ENCODE results near the gene MT2A.

DNA sequence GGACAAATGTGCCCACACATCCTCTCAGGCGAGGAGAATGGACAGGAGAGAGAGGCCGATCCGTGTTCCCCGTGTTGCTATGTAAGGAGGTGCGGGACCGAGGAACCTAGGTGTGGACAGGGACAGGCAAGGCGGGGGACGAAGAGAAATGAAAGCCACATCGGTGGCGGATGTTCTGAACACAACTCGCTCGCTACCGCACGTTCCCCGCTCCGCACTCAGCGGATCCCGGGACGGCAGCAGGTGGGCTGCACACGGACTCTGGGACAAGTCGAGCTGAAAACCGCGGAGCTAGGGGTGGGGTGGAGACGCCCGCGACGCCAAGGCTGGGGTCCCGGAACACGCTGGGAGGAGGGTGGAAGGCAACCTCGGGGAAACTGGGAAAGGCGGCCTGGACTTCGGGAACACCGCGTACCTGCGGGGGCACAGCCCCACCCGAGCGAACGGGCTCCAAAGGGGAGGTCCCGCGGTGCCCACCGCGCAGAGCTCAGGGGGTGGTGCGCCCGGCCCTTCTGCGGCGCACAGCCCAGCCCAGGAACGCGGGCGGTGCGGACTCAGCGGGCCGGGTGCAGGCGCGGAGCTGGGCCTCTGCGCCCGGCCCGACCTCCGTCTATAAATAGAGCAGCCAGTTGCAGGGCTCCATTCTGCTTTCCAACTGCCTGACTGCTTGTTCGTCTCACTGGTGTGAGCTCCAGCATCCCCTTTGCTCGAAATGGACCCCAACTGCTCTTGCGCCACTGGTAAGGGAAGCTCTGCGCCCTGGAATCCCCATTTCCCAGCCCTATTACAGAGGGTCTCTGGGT is 17.0 kb downstream of the MT2A start, which contains the start of gene MT1E:
- TF ChIP-seq POLR2AphosphoS5 (IDR thresholded peaks at IDR 0.05) = peak; percentile 77 to 84 (median 84)
- TF ChIP-seq, protein P1, sequence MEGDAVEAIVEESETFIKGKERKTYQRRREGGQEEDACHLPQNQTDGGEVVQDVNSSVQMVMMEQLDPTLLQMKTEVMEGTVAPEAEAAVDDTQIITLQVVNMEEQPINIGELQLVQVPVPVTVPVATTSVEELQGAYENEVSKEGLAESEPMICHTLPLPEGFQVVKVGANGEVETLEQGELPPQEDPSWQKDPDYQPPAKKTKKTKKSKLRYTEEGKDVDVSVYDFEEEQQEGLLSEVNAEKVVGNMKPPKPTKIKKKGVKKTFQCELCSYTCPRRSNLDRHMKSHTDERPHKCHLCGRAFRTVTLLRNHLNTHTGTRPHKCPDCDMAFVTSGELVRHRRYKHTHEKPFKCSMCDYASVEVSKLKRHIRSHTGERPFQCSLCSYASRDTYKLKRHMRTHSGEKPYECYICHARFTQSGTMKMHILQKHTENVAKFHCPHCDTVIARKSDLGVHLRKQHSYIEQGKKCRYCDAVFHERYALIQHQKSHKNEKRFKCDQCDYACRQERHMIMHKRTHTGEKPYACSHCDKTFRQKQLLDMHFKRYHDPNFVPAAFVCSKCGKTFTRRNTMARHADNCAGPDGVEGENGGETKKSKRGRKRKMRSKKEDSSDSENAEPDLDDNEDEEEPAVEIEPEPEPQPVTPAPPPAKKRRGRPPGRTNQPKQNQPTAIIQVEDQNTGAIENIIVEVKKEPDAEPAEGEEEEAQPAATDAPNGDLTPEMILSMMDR (IDR thresholded peaks at IDR 0.05 in 8 of 11, conservative IDR thresholded peaks at IDR 0.05 in 3 of 11) = no peak
- TF ChIP-seq POLR2A (IDR thresholded peaks at IDR 0.05) = peak in 2 of 3 donors; percentile 5 to 38
